Upper lobe of left lung (tissue), 6 donors: ENCODE measurements around the gene MMP7. TPM values are rescaled to one million over a fixed set of nuclear protein-coding genes. Genes with fewer than 3 reads are reported as not detected.

Source experiments
- ATAC-seq, 2 donors: fragments of 200-7000 bp; cut with Tn5 transposase; one replicate each; pipeline ENCODE4 v1.9.1; 2022; ENCODE audit warnings: mild to moderate bottlenecking in 2 of 2, moderate library complexity in 2 of 2; ENCODE audit not compliant: low FRiP score in 2 of 2
- DNase-seq, 2 donors: peaks; one replicate each; pipeline ENCODE4 v3.0.0-alpha.2; 2019 to 2020
- H3K27ac ChIP-seq, 4 donors: fragments of 200-600 bp; sonication (generic); one replicate each; pipeline ENCODE4 v1.5.1; 2016 to 2019
- H3K27me3 ChIP-seq, 4 donors: fragments of 200-600 bp; sonication (generic); one replicate each; pipeline ENCODE4 v1.5.1; 2017 to 2019
- H3K36me3 ChIP-seq, 4 donors: fragments of 200-600 bp; sonication (generic); one replicate each; pipeline ENCODE4 v1.5.1; 2016 to 2019
- H3K4me1 ChIP-seq, 4 donors: fragments of 200-600 bp; sonication (generic); one replicate each; pipeline ENCODE4 v1.5.1; 2018 to 2019
- H3K4me3 ChIP-seq, 4 donors: fragments of 200-600 bp; sonication (generic); one replicate each; pipeline ENCODE4 v1.5.1; 2017 to 2019; ENCODE audit warnings: mild to moderate bottlenecking in 2 of 4, moderate library complexity in 1 of 4
- H3K9me3 ChIP-seq, 4 donors: fragments of 200-600 bp; sonication (generic); one replicate each; pipeline ENCODE4 v1.5.1; 2018 to 2019
- EP300 ChIP-seq, 4 donors: sonication (generic); formaldehyde crosslinking; IDR thresholded peaks; one replicate each; pipeline ENCODE4 v1.5.1; 2017; ENCODE audit warnings: antibody characterized with exemption in 4 of 4, control low read depth in 2 of 4
- POLR2A ChIP-seq, 4 donors: fragments of 450-650 bp; IDR thresholded peaks; one replicate each; pipeline ENCODE4 v1.5.1; 2016 to 2017; ENCODE audit warnings: antibody characterized with exemption in 4 of 4, mild to moderate bottlenecking in 2 of 4
- POLR2AphosphoS5 ChIP-seq, 2 donors: sonication (generic); formaldehyde crosslinking; IDR thresholded peaks; one replicate each; pipeline ENCODE4 v1.5.1; 2017; ENCODE audit warnings: antibody characterized with exemption in 2 of 2
- WGBS, 2 donors: methylation state at CpG; one replicate each; pipeline ENCODE4 v1.1.5; 2017 to 2018; 5-methylcytosine and 5-hydroxymethylcytosine counted together
- total RNA-seq, 6 donors: library from RNA; depleted of rRNA in 4 of 6; stranded (reverse); fragments of >200 nt in 4 of 6; gene quantifications; one replicate each; pipeline versions ENCODE4 v1.1.0 to v1.2.1, GENCODE V29; 2016 to 2021
- TF ChIP-seq, protein P1 (sequence below), 6 experiments: fragments of 450-650 bp in 4 of 6; fragments of 200-600 bp in 2 of 6; sonication (generic) in 2 of 6; IDR thresholded peaks; one replicate each; pipeline ENCODE4 v1.5.1; 2016 to 2019; ENCODE audit warnings: antibody characterized with exemption in 6 of 6
- donor health status: DM: no; HTN: no; CAD: no; lungs with moderate emphysema.
- donor health status: DM: no; HTN: yes; CAD: no; lungs with severe emphysema.

MMP7 gene, protein sequence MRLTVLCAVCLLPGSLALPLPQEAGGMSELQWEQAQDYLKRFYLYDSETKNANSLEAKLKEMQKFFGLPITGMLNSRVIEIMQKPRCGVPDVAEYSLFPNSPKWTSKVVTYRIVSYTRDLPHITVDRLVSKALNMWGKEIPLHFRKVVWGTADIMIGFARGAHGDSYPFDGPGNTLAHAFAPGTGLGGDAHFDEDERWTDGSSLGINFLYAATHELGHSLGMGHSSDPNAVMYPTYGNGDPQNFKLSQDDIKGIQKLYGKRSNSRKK
- 10 to 100 TPM in 4 of 6 donors, 1 to 10 TPM in 2; 2.4 to 66.5 (median 16.2) TPM for total RNA-seq

DNA sequence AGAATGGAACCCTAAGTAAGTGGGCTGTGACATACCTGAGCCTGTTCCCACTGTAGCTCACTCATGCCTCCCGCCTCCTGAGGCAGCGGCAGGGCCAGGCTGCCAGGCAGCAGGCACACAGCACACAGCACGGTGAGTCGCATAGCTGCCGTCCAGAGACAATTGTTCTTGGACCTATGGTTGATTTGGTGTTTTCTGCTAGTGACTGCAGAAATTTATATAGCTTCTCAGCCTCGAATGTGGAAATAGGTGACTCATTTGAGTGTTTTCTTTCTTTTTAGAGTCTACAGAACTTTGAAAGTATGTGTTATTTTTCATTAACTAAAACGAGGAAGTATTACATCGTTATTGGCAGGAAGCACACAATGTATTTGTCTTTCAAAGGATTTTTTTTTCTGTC is at the start of gene MMP7:
TSS of gene MMP7 (minus strand) at position 190 of the 400 bp plus-strand sequence. CDS start at position 143, 47 bp downstream.
- H3K27ac ChIP-seq: peak within 1 kb of the TSS in 1 of 4 donors; percentile 43
- 26 to 37% methylated on average over 8 of the region's 8 CpGs for WGBS, 2 donors
- TF ChIP-seq, protein P1, sequence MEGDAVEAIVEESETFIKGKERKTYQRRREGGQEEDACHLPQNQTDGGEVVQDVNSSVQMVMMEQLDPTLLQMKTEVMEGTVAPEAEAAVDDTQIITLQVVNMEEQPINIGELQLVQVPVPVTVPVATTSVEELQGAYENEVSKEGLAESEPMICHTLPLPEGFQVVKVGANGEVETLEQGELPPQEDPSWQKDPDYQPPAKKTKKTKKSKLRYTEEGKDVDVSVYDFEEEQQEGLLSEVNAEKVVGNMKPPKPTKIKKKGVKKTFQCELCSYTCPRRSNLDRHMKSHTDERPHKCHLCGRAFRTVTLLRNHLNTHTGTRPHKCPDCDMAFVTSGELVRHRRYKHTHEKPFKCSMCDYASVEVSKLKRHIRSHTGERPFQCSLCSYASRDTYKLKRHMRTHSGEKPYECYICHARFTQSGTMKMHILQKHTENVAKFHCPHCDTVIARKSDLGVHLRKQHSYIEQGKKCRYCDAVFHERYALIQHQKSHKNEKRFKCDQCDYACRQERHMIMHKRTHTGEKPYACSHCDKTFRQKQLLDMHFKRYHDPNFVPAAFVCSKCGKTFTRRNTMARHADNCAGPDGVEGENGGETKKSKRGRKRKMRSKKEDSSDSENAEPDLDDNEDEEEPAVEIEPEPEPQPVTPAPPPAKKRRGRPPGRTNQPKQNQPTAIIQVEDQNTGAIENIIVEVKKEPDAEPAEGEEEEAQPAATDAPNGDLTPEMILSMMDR (IDR thresholded peaks at IDR 0.05): no peak
- TF ChIP-seq POLR2AphosphoS5 (IDR thresholded peaks at IDR 0.05) (peak in 1 of 2 donors; percentile 18), EP300 (IDR thresholded peaks at IDR 0.05) (no peak), POLR2A (IDR thresholded peaks at IDR 0.05) (peak in 1 of 4 donors; percentile 20)
- no peaks in the 10 kb centered on the region for H3K9me3 ChIP-seq
- H3K4me1 ChIP-seq: no peaks in the 10 kb centered on the region
- no peaks in the 10 kb centered on the region for H3K36me3 ChIP-seq
- peak within 1 kb of the TSS in 1 of 4 donors; percentile 21 for H3K4me3 ChIP-seq
- ATAC-seq (peak; percentile 40 to 73), DNase-seq (peak; percentile 59 to 63)
- no peaks in the 10 kb centered on the region for H3K27me3 ChIP-seq

DNA sequence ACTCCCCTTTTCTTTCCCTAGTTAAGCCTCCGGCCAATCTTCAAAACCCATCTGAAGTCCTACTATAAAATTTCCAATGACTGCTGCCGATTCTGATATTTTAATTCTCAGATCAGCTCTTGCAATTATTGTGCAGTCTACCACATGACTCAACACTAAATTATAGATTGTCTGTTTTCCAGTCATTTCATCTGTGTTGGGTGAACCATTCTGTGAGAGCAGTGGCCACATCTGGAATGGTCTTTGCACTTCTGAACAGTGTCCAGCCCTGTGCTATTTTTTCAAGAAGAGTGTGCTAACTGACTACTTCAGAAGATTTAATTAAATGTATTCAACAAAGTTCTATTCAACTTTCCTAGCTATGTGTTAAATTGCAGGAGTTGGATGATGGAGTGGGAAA is 47.2 kb upstream of the MMP7 start:
- DNase-seq (no peak), ATAC-seq (no peak)
- TF ChIP-seq, protein P1 (IDR thresholded peaks at IDR 0.05): no peak
- 71 to 81% methylated on average over 2 of the region's 2 CpGs for WGBS, 2 donors
- H3K27ac ChIP-seq: no peak overlapping the region
- no peak overlapping the region for H3K4me3 ChIP-seq
- no peaks in the 10 kb centered on the region for H3K27me3 ChIP-seq
- no peaks in the 10 kb centered on the region for H3K36me3 ChIP-seq
- no peaks in the 10 kb centered on the region for H3K9me3 ChIP-seq
- H3K4me1 ChIP-seq: peaks cover 0 to 4% (median 0%) of the 10 kb centered on the region in 4 donors

DNA sequence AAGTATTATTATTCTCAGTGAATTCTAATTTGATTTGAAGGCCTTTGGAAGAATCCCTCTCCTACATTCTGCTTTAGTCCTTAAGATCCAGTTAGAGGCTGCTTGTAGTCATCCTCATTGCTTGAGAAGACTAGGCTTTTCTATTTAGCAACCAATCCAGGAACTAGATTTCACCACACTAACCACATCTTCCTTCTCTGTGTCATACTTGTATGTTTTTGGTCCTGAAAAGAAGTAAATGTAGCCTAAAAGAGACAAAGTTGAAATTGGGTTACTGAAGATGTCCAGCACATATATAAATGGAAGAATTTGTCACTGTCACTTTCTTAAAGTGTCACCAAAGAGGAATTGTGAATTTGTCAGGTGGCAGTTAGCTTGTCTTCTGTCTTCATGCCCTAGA is 46.6 kb upstream of the MMP7 start:
- H3K4me1 ChIP-seq: peaks cover 0 to 4% (median 0%) of the 10 kb centered on the region in 4 donors
- H3K27ac ChIP-seq: no peak overlapping the region
- H3K36me3 ChIP-seq: no peaks in the 10 kb centered on the region
- H3K9me3 ChIP-seq: no peaks in the 10 kb centered on the region
- H3K27me3 ChIP-seq: no peaks in the 10 kb centered on the region
- peak in 1 of 2 donors; percentile 26 for ATAC-seq
- H3K4me3 ChIP-seq: no peak overlapping the region
- TF ChIP-seq POLR2A (IDR thresholded peaks at IDR 0.05) (no peak), POLR2AphosphoS5 (IDR thresholded peaks at IDR 0.05) (no peak), EP300 (IDR thresholded peaks at IDR 0.05) (no peak)
- TF ChIP-seq, protein P1 (IDR thresholded peaks at IDR 0.05): no peak
- no peak for DNase-seq

DNA sequence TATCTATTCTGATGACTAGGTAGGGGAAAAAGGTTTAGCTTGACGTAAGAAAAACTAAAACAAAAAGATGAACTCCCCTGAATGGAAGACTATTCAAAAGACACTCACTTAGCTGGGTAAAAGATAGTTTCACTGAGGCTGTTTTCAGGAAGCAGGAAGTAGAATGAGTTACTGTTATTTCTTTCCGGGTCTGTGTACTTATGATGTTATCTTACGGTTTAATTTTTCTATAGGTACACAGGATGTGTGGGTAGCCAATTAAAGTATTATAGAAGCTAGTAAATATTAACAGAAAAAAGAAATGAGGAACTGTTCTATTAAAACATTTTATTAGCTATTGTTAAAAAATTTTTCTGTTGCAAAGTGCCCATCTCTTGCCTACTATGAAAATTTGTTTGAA is 45.8 kb upstream of the MMP7 start:
- no peaks in the 10 kb centered on the region for H3K27me3 ChIP-seq

More for the DNA sequence above, 45.8 kb upstream of the MMP7 start:
- no peak overlapping the region for H3K4me3 ChIP-seq
- no peaks in the 10 kb centered on the region for H3K9me3 ChIP-seq
- WGBS, 2 donors: 48 to 58% methylated on average over 3 of the region's 3 CpGs
- H3K27ac ChIP-seq: no peak overlapping the region
- ATAC-seq (no peak), DNase-seq (no peak)
- H3K36me3 ChIP-seq: no peaks in the 10 kb centered on the region
- TF ChIP-seq EP300 (IDR thresholded peaks at IDR 0.05) (no peak), POLR2AphosphoS5 (IDR thresholded peaks at IDR 0.05) (no peak), POLR2A (IDR thresholded peaks at IDR 0.05) (no peak)
- TF ChIP-seq, protein P1 (IDR thresholded peaks at IDR 0.05): no peak
- peaks cover 0 to 4% (median 0%) of the 10 kb centered on the region in 4 donors for H3K4me1 ChIP-seq
